ENCODE results near the gene AREL1. TPM values are rescaled to one million over a fixed set of nuclear protein-coding genes. Genes with fewer than 3 reads are reported as not detected.

The AREL1 gene
- total RNA-seq, 2 experiments from 2014 or later = 43.6 to 44.2 TPM

- Mint-ChIP-seq H3K27ac (peak overlapping the region; percentile 83), H3K27me3 (peaks cover 75% of the 10 kb centered on the region), H3K36me3 (no peaks in the 10 kb centered on the region), H3K9me3 (ENCODE audit: low read depth) (no peaks in the 10 kb centered on the region), H3K4me1 (peaks cover 61% of the 10 kb centered on the region), H3K4me3 (peak overlapping the region; percentile 45)
- CTCF ChIA-PET = interaction anchor here (1.4 to 4.5 kb wide), 5 partner anchors 8 to 244 kb away, joined by 3 to 37 read pairs (median 7); partner anchors contain the start of gene YLPM1
- ATAC-seq (no peak), DNase-seq (no peak)
These were observed 95.7 kb downstream of the AREL1 start for GRCh38 chr14:74616996-74617700.

GRCh38 chr14:74616507-74616906 lies 96.4 kb downstream of the AREL1 start:
- no peak for DNase-seq
- no peak for ATAC-seq
- H3K36me3 Mint-ChIP-seq = no peaks in the 10 kb centered on the region
- no peaks in the 10 kb centered on the region for H3K9me3 Mint-ChIP-seq (ENCODE audit: low read depth)
- H3K27ac Mint-ChIP-seq = peak overlapping the region; percentile 12
- H3K4me3 Mint-ChIP-seq = no peak overlapping the region
- peaks cover 69% of the 10 kb centered on the region for H3K27me3 Mint-ChIP-seq
- CTCF ChIA-PET = interaction anchor here (1.4 to 4.5 kb wide), 4 partner anchors 8 to 245 kb away, joined by 3 to 37 read pairs (median 8); no protein-coding TSS in a partner anchor
- H3K4me1 Mint-ChIP-seq = peaks cover 60% of the 10 kb centered on the region

- no peak for DNase-seq
- H3K27me3 Mint-ChIP-seq = peaks cover 65% of the 10 kb centered on the region
- H3K4me1 Mint-ChIP-seq = peaks cover 52% of the 10 kb centered on the region
- H3K9me3 Mint-ChIP-seq (ENCODE audit: low read depth) = no peaks in the 10 kb centered on the region
- no peak overlapping the region for H3K4me3 Mint-ChIP-seq
- CTCF ChIA-PET = interaction anchor here (0.9 to 1.4 kb wide), 6 partner anchors 8 to 232 kb away, joined by 3 to 5 read pairs (median 3); no protein-coding TSS in a partner anchor
- no peaks in the 10 kb centered on the region for H3K36me3 Mint-ChIP-seq
- no peak overlapping the region for H3K27ac Mint-ChIP-seq
- no peak for ATAC-seq
These were observed 97.1 kb downstream of the AREL1 start for GRCh38 chr14:74615735-74616134.

GRCh38 chr14:74614508-74615495 lies 98.1 kb downstream of the AREL1 start:
- Mint-ChIP-seq H3K4me3 (no peak overlapping the region), H3K4me1 (peaks cover 43% of the 10 kb centered on the region), H3K27ac (no peak overlapping the region), H3K27me3 (peaks cover 65% of the 10 kb centered on the region), H3K9me3 (ENCODE audit: low read depth) (no peaks in the 10 kb centered on the region), H3K36me3 (no peaks in the 10 kb centered on the region)
- CTCF ChIA-PET = interaction anchor here (0.9 to 1.3 kb wide), 5 partner anchors 9 to 233 kb away, joined by 3 to 5 read pairs (median 3); no protein-coding TSS in a partner anchor
- DNase-seq = no peak
- no peak for ATAC-seq

GRCh38 chr14:74613211-74613914 lies 99.5 kb downstream of the AREL1 start:
- no peaks in the 10 kb centered on the region for H3K9me3 Mint-ChIP-seq (ENCODE audit: low read depth)
- CTCF ChIA-PET = interaction anchor here (0.6 to 6.6 kb wide), 30 partner anchors 7 to 682 kb away, joined by 3 to 115 read pairs (median 5); partner anchors contain the start of genes ISCA2, NPC2 and YLPM1
- ATAC-seq (no peak), DNase-seq (no peak)
- no peak overlapping the region for H3K27ac Mint-ChIP-seq
- peaks cover 62% of the 10 kb centered on the region for H3K27me3 Mint-ChIP-seq
- H3K36me3 Mint-ChIP-seq = no peaks in the 10 kb centered on the region
- no peak overlapping the region for H3K4me3 Mint-ChIP-seq
- peaks cover 28% of the 10 kb centered on the region for H3K4me1 Mint-ChIP-seq

GRCh38 chr14:74612350-74613021 lies 100.4 kb downstream of the AREL1 start:
- H3K4me1 Mint-ChIP-seq = peaks cover 20% of the 10 kb centered on the region
- ATAC-seq = peak; percentile 88
- peak overlapping the region; percentile 51 for H3K4me3 Mint-ChIP-seq
- CTCF ChIA-PET = interaction anchor here (0.5 to 6.6 kb wide), 50 partner anchors 8 to 389 kb away, joined by 3 to 115 read pairs (median 4); partner anchors contain the start of genes ISCA2, NPC2, RPS6KL1 and YLPM1
- H3K36me3 Mint-ChIP-seq = no peaks in the 10 kb centered on the region
- no peak overlapping the region for H3K27ac Mint-ChIP-seq
- H3K27me3 Mint-ChIP-seq = peaks cover 57% of the 10 kb centered on the region
- DNase-seq = peak; percentile 83
- no peaks in the 10 kb centered on the region for H3K9me3 Mint-ChIP-seq (ENCODE audit: low read depth)

GRCh38 chr14:74611650-74612349 lies 101.1 kb downstream of the AREL1 start, which contains the start of gene LTBP2:
Gene LTBP2, minus strand, starts transcription at chr14:74612237. Its CDS starts 293 bp downstream, at chr14:74611944.
- peaks cover 55% of the 10 kb centered on the region for H3K27me3 Mint-ChIP-seq
- no peaks in the 10 kb centered on the region for H3K36me3 Mint-ChIP-seq
- H3K4me1 Mint-ChIP-seq = peaks cover 16% of the 10 kb centered on the region
- no peaks in the 10 kb centered on the region for H3K9me3 Mint-ChIP-seq (ENCODE audit: low read depth)
- no peak within 1 kb of the TSS for H3K27ac Mint-ChIP-seq
- peak within 1 kb of the TSS; percentile 51 for H3K4me3 Mint-ChIP-seq
- DNase-seq (no peak), ATAC-seq (peak; percentile 25)
- CTCF ChIA-PET = interaction anchor here (0.5 to 6.6 kb wide), 48 partner anchors 8 to 453 kb away, joined by 3 to 115 read pairs (median 4); partner anchors contain the start of genes RPS6KL1 and YLPM1

Other genes starting within 250 kb of the AREL1 start
- 10 to 100 TPM; 25.0 to 35.6 TPM for gene NPC2, start 219.8 kb downstream of the AREL1 start, total RNA-seq
- gene ISCA2, start 219.3 kb downstream of the AREL1 start, total RNA-seq = 10 to 100 TPM; 20.9 to 25.6 TPM
- gene LTBP2, start 100.8 kb downstream of the AREL1 start, total RNA-seq = under 1 TPM; 0.12 to 0.18 TPM
- 10 to 100 TPM; 53.7 to 60.5 TPM for gene FCF1, start 64 bp upstream of the AREL1 start, total RNA-seq
- gene YLPM1, start 50.2 kb upstream of the AREL1 start, total RNA-seq = 10 to 100 TPM; 57.9 to 64.1 TPM
- under 1 TPM; 0.21 to 0.44 TPM for gene PROX2, start 163.1 kb upstream of the AREL1 start, total RNA-seq
- 100 to 1,000 TPM; 106 to 119 TPM for gene DLST, start 168.8 kb upstream of the AREL1 start, total RNA-seq
- gene RPS6KL1, start 210.2 kb upstream of the AREL1 start, total RNA-seq = 1 to 10 TPM; 2.5 to 3.6 TPM
- under 1 TPM; 0.29 to 0.56 TPM for gene PGF, start 242.5 kb upstream of the AREL1 start, total RNA-seq

All from activated CD8-positive, alpha-beta memory T cell treated with anti-CD3 and anti-CD28 coated beads, Interleukin-2, amount 10 ng/mL, durations not matched to agents 7 days and 5 days (primary cell).